Esophagus muscularis mucosa (tissue), 4 donors: ENCODE results near the gene ZNF385D. TPM values are rescaled to one million over a fixed set of nuclear protein-coding genes. Genes with fewer than 3 reads are reported as not detected.
A peak's percentile ranks its signal among the peaks of the same experiment; 100 is the strongest.

Experiments
- DNase-seq: peaks from one replicate; pipeline ENCODE4 v3.0.0-alpha.2; 2017; ENCODE audit errors: extremely low spot score
- H3K27ac ChIP-seq, 4 donors: fragments of 200-600 bp; sonication (generic); replicated peaks in 1 of 4; 1 replicate in 3 of 4; 2 replicates in 1 of 4; pipeline ENCODE4 v1.5.1; 2016 to 2019; ENCODE audit warnings: mild to moderate bottlenecking in 1 of 4
- H3K27me3 ChIP-seq, 4 donors: fragments of 200-600 bp; sonication (generic); one replicate each; pipeline versions ENCODE4 v1.5.1 to v1.6.0; 2016 to 2019
- H3K36me3 ChIP-seq, 4 donors: fragments of 200-600 bp; sonication (generic); one replicate each; pipeline ENCODE4 v1.5.1; 2016 to 2019
- H3K4me1 ChIP-seq, 4 donors: fragments of 200-600 bp; sonication (generic); one replicate each; pipeline ENCODE4 v1.5.1; 2016 to 2019
- H3K4me3 ChIP-seq, 4 donors: fragments of 200-600 bp; sonication (generic); 1 replicate in 2 of 4; 2 replicates in 2 of 4; pipeline ENCODE4 v1.5.1; 2016 to 2019; ENCODE audit warnings: mild to moderate bottlenecking in 4 of 4, moderate library complexity in 1 of 4
- H3K9me3 ChIP-seq, 4 donors: fragments of 200-600 bp; sonication (generic); 1 replicate in 3 of 4; 2 replicates in 1 of 4; pipeline ENCODE4 v1.5.1; 2016 to 2019
- EP300 ChIP-seq: sonication (generic); formaldehyde crosslinking; IDR thresholded peaks from one replicate; pipeline ENCODE4 v1.6.1; 2017; ENCODE audit warnings: antibody characterized with exemption
- POLR2A ChIP-seq: fragments of 450-650 bp; IDR thresholded peaks from one replicate; pipeline ENCODE4 v1.6.1; 2017; ENCODE audit warnings: antibody characterized with exemption, moderate library complexity, mild to moderate bottlenecking, low read depth
- POLR2AphosphoS5 ChIP-seq, 2 donors: sonication (generic); formaldehyde crosslinking; IDR thresholded peaks; one replicate each; pipeline ENCODE4 v1.6.1; 2017; ENCODE audit warnings: antibody characterized with exemption in 2 of 2
- WGBS: methylation state at CpG from one replicate; pipeline ENCODE4 v1.1.5; 2018; 5-methylcytosine and 5-hydroxymethylcytosine counted together
- intact Hi-C: fragments of 100-400 bp; cut with DNase I; formaldehyde crosslinking; loops from one replicate; pipeline ENCODE4 v1.15.1; 2023
- total RNA-seq, 4 donors: library from RNA; depleted of rRNA; stranded (reverse); fragments of >200 nt; gene quantifications; one replicate each; pipeline versions ENCODE4 v1.1.0 to v1.2.1, GENCODE V29; 2016
- TF ChIP-seq, protein P1 (sequence below), 3 experiments: fragments of 200-600 bp in 2 of 3; fragments of 450-650 bp in 1 of 3; sonication (generic) in 2 of 3; IDR thresholded peaks; one replicate each; pipeline ENCODE4 v1.5.1; 2017 to 2019; ENCODE audit warnings: antibody characterized with exemption in 3 of 3, mild to moderate bottlenecking in 2 of 3, moderate library complexity in 1 of 3

Gene ZNF385D
- total RNA-seq, 4 donors from 2014 or later: 7.7 to 11.2 (median 8.2) TPM

- H3K36me3 ChIP-seq: no peaks in the 10 kb centered on the region
- intact Hi-C loops: no loop called here
- peak overlapping the region in 3 of 4 donors; percentile 25 to 54 (median 53) for H3K27ac ChIP-seq
- DNase-seq: no peak
- H3K4me1 ChIP-seq: peaks cover 4 to 40% (median 26%) of the 10 kb centered on the region in 4 donors
- no peak for TF ChIP-seq EP300
- 52% methylated on average over 1 of the region's 1 CpG for WGBS
- H3K4me3 ChIP-seq: no peak overlapping the region
- H3K27me3 ChIP-seq: no peaks in the 10 kb centered on the region
- H3K9me3 ChIP-seq: no peaks in the 10 kb centered on the region
Measured at GRCh38 chr3:21778715-21779114, 27.7 kb upstream of the ZNF385D start.

DNA sequence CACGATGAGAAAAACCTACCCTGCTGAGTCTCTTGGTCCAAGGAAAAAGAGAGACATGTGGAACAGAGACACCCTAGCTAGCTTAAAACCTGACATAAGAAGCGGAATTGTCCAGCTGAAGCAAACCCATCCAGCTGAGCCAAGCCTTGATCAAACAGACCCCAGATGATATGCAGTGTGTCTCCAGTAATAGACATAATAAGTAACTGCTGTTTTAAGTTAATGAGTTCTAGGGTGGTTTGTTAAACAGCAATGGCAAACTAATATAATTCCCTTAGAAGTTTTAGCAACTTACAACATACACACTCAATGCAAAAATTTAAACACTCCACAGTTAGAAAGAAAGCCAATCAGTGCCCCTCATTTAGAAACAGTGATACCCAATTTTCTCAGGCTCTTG is 26.8 kb upstream of the ZNF385D start:
- Histone ChIP-seq H3K36me3 (no peaks in the 10 kb centered on the region), H3K9me3 (no peaks in the 10 kb centered on the region), H3K27me3 (no peaks in the 10 kb centered on the region), H3K27ac (no peak overlapping the region), H3K4me1 (peaks cover 3 to 36% (median 20%) of the 10 kb centered on the region in 4 donors), H3K4me3 (no peak overlapping the region)
- no peak for TF ChIP-seq EP300
- TF ChIP-seq POLR2AphosphoS5 (IDR thresholded peaks at IDR 0.05): no peak
- DNase-seq: no peak
- intact Hi-C loops: no loop called here
- WGBS: 94% methylated on average over 2 of the region's 2 CpGs

GRCh38 chr3:21766002-21766401 is 15.0 kb upstream of the ZNF385D start:
- Histone ChIP-seq H3K9me3 (no peaks in the 10 kb centered on the region), H3K4me3 (no peak overlapping the region), H3K27ac (no peak overlapping the region), H3K36me3 (no peaks in the 10 kb centered on the region), H3K27me3 (no peaks in the 10 kb centered on the region), H3K4me1 (no peaks in the 10 kb centered on the region)
- no peak for TF ChIP-seq POLR2AphosphoS5 (IDR thresholded peaks at IDR 0.05)
- TF ChIP-seq EP300: no peak
- TF ChIP-seq, protein P1, sequence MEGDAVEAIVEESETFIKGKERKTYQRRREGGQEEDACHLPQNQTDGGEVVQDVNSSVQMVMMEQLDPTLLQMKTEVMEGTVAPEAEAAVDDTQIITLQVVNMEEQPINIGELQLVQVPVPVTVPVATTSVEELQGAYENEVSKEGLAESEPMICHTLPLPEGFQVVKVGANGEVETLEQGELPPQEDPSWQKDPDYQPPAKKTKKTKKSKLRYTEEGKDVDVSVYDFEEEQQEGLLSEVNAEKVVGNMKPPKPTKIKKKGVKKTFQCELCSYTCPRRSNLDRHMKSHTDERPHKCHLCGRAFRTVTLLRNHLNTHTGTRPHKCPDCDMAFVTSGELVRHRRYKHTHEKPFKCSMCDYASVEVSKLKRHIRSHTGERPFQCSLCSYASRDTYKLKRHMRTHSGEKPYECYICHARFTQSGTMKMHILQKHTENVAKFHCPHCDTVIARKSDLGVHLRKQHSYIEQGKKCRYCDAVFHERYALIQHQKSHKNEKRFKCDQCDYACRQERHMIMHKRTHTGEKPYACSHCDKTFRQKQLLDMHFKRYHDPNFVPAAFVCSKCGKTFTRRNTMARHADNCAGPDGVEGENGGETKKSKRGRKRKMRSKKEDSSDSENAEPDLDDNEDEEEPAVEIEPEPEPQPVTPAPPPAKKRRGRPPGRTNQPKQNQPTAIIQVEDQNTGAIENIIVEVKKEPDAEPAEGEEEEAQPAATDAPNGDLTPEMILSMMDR (IDR thresholded peaks at IDR 0.05): no peak
- TF ChIP-seq POLR2A: no peak
- WGBS: 67% methylated on average over 2 of the region's 2 CpGs
- intact Hi-C loops: no loop called here
- DNase-seq: no peak

- DNase-seq: no peak
- no peaks in the 10 kb centered on the region for H3K9me3 ChIP-seq
- H3K36me3 ChIP-seq: no peaks in the 10 kb centered on the region
- peaks cover 4 to 16% (median 14%) of the 10 kb centered on the region in 4 donors for H3K4me1 ChIP-seq
- H3K4me3 ChIP-seq: no peak overlapping the region
- no peaks in the 10 kb centered on the region for H3K27me3 ChIP-seq
- intact Hi-C loops: no loop called here
- H3K27ac ChIP-seq: no peak overlapping the region
- TF ChIP-seq POLR2A: no peak
- TF ChIP-seq, protein P1 (IDR thresholded peaks at IDR 0.05): no peak
- no peak for TF ChIP-seq EP300
- WGBS: 79% methylated on average over 5 of the region's 5 CpGs
Measured at GRCh38 chr3:21755896-21756295, 4.9 kb upstream of the ZNF385D start.

- Histone ChIP-seq H3K9me3 (no peaks in the 10 kb centered on the region), H3K4me3 (no peak overlapping the region), H3K27me3 (no peaks in the 10 kb centered on the region), H3K36me3 (no peaks in the 10 kb centered on the region), H3K27ac (no peak overlapping the region), H3K4me1 (peaks cover 7 to 20% (median 20%) of the 10 kb centered on the region in 4 donors)
- intact Hi-C loops: loop anchor here (5.0 kb wide), 2 partner anchors 142 to 357 kb away; no protein-coding TSS in a partner anchor
- WGBS: 93% methylated on average over 1 of the region's 1 CpG
- no peak for TF ChIP-seq POLR2AphosphoS5 (IDR thresholded peaks at IDR 0.05)
- TF ChIP-seq, protein P1 (IDR thresholded peaks at IDR 0.05): no peak
- no peak for TF ChIP-seq EP300
- TF ChIP-seq POLR2A: no peak
- DNase-seq: no peak
Measured at GRCh38 chr3:21754839-21755238, 3.8 kb upstream of the ZNF385D start.

GRCh38 chr3:21752749-21753347 is 1.8 kb upstream of the ZNF385D start:
- TF ChIP-seq, protein P1 (IDR thresholded peaks at IDR 0.05): peak; percentile 74 to 78 (median 74)
- no peak for TF ChIP-seq POLR2AphosphoS5 (IDR thresholded peaks at IDR 0.05)
- no peaks in the 10 kb centered on the region for H3K9me3 ChIP-seq
- H3K27me3 ChIP-seq: no peaks in the 10 kb centered on the region
- intact Hi-C loops: loop anchor here (5.0 kb wide), 2 partner anchors 144 to 359 kb away; no protein-coding TSS in a partner anchor
- H3K27ac ChIP-seq: peak overlapping the region in 1 of 4 donors; percentile 84
- DNase-seq: no peak
- 49% methylated on average over 3 of the region's 3 CpGs for WGBS
- H3K36me3 ChIP-seq: no peaks in the 10 kb centered on the region
- no peak overlapping the region for H3K4me3 ChIP-seq
- H3K4me1 ChIP-seq: peaks cover 12 to 40% (median 33%) of the 10 kb centered on the region in 4 donors
